Mesodermal cell (in vitro differentiated cells): ENCODE data around the gene ELOA. TPM values are rescaled to one million over a fixed set of nuclear protein-coding genes. Genes with fewer than 3 reads are reported as not detected.

Experiments used
- H3K27ac ChIP-seq: 2 replicates; pipeline ENCODE4 v1.7.0; 2013; ENCODE audit warnings: mild to moderate bottlenecking, low read depth, low read length, moderate library complexity; ENCODE audit not compliant: severe bottlenecking
- H3K36me3 ChIP-seq: 2 replicates; pipeline ENCODE4 v1.7.1; 2013; ENCODE audit warnings: mild to moderate bottlenecking, low read length, moderate library complexity; ENCODE audit not compliant: control insufficient read depth, insufficient read depth
- H3K4me1 ChIP-seq: one replicate; pipeline ENCODE4 v1.7.1; 2013; ENCODE audit warnings: mild to moderate bottlenecking, low read length; ENCODE audit not compliant: insufficient read depth, control insufficient read depth, poor library complexity, severe bottlenecking
- H3K4me3 ChIP-seq: 2 replicates; pipeline ENCODE4 v1.7.0; 2013; ENCODE audit warnings: low read length, control low read depth, mild to moderate bottlenecking; ENCODE audit not compliant: insufficient read depth, poor library complexity, severe bottlenecking; ENCODE audit errors: extremely low read depth
- H3K9me3 ChIP-seq: 2 replicates; pipeline ENCODE4 v1.7.1; 2013; ENCODE audit warnings: mild to moderate bottlenecking, low read length, moderate library complexity; ENCODE audit not compliant: control insufficient read depth
- WGBS, 2 experiments: methylation state at CpG; one replicate each; pipeline ENCODE4 v1.1.5; 2013; ENCODE audit warnings: missing lambda C conversion rate in 2 of 2; ENCODE audit not compliant: insufficient coverage in 2 of 2; 5-methylcytosine and 5-hydroxymethylcytosine counted together
- polyA plus RNA-seq, 2 experiments: library from polyadenylated mRNA; stranded (reverse); fragments of 50-300 nt; gene quantifications; one replicate each; pipeline ENCODE4 v1.2.3, GENCODE V29; 2013

ELOA gene, protein sequence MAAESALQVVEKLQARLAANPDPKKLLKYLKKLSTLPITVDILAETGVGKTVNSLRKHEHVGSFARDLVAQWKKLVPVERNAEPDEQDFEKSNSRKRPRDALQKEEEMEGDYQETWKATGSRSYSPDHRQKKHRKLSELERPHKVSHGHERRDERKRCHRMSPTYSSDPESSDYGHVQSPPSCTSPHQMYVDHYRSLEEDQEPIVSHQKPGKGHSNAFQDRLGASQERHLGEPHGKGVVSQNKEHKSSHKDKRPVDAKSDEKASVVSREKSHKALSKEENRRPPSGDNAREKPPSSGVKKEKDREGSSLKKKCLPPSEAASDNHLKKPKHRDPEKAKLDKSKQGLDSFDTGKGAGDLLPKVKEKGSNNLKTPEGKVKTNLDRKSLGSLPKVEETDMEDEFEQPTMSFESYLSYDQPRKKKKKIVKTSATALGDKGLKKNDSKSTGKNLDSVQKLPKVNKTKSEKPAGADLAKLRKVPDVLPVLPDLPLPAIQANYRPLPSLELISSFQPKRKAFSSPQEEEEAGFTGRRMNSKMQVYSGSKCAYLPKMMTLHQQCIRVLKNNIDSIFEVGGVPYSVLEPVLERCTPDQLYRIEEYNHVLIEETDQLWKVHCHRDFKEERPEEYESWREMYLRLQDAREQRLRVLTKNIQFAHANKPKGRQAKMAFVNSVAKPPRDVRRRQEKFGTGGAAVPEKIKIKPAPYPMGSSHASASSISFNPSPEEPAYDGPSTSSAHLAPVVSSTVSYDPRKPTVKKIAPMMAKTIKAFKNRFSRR
- polyA plus RNA-seq (2013, experiment 1 of 2), result 32.3 TPM
- 31.9 TPM for polyA plus RNA-seq (2013, experiment 2 of 2)

DNA sequence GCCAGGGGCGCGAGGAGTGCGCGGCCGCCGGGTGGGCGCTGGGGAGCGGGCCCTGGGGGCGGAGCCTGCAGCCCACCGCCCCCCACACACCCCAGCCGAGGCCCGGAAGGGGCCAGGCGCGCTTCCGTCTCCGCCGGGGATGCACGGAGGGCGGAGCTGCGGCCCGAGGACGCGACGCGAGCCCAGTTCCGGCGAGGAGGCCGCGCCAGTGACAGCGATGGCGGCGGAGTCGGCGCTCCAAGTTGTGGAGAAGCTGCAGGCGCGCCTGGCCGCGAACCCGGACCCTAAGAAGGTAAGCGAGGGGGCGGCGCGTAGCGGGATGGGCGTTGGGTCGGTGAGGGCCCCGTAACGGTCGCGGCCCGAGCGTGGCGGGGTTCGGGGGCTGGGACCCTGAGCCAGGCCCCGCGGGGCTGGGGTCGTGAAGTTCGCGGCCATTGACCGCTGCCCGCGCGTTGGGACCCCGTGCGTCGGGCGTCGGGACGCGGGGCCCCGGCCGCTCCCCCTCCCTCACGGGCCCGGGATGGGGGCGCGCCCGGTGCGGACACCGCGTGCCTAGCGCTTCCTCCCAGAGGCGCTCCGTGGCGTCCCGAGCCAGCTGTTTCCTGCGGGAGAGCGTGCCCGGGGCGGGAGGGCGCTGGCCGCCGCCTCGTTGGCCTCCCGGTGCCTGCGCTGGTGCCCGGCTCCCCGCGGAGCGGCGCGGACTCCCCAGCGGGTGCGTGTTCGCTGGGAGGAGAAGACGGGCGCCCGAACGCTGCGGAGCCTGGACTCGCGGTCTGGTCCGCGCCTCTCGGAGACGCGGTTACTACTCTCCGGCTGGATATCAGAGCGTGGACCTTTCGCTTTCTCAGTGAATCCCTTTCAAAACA, at the start of gene ELOA:
ELOA (plus strand) TSS at position 185 of the 866 bp plus-strand sequence; CDS start at position 218, 33 bp downstream.
- WGBS, 2 experiments, result 0% methylated on average over 97 to 111 of the region's 119 CpGs
- H3K27ac ChIP-seq, result peak within 1 kb of the TSS; percentile 66
- peak within 1 kb of the TSS; percentile 89 for H3K4me3 ChIP-seq
- H3K4me1 ChIP-seq, result peaks cover 4% of the 10 kb centered on the region
- no peaks in the 10 kb centered on the region for H3K9me3 ChIP-seq
- peaks cover 28% of the 10 kb centered on the region for H3K36me3 ChIP-seq

DNA sequence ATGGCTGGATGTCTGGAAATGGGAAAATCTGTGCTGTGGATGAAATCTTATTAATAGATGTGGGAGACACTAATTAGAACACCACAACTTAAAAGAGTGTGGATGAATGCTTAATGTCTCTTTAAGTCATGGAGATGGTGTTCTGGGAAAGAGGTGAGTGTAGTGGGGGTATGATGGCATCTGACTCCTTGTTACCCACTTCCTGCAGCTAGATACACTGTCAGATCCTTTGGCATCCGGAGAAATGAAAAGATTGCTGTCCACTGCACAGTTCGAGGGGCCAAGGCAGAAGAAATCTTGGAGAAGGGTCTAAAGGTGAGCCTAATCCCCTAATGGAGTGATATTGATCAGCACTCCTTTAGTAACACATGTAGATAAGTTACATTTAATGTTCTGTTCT, 49.7 kb upstream of the ELOA start:
- WGBS, 2 experiments, result 75% methylated on average over 2 of the region's 2 CpGs; no CpG with 5 or more reads in 1 of the 2 experiments
- Histone ChIP-seq H3K9me3 (peaks cover 4% of the 10 kb centered on the region), H3K4me1 (peaks cover 18% of the 10 kb centered on the region), H3K36me3 (peaks cover 65% of the 10 kb centered on the region), H3K4me3 (peak overlapping the region; percentile 98), H3K27ac (no peak overlapping the region)

DNA sequence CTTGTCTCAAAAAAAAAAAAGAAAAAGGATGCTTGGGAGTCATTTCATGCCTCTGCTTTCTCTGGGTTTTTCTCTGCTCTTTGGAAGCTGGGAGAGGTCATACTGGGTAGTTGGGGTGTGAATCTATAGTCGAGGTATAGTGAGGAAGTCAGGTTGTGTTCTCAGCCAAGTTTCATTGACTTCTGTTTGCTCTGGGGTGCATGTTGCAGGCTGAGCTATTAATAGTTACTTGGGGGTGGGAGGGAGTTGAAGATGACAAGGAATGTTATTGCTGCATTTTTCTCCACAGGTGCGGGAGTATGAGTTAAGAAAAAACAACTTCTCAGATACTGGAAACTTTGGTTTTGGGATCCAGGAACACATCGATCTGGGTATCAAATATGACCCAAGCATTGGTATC, 48.9 kb upstream of the ELOA start:
- H3K36me3 ChIP-seq, result peaks cover 73% of the 10 kb centered on the region
- peaks cover 4% of the 10 kb centered on the region for H3K9me3 ChIP-seq
- WGBS, 2 experiments, result 97% methylated on average over 3 of the region's 3 CpGs
- H3K27ac ChIP-seq, result no peak overlapping the region
- H3K4me3 ChIP-seq, result no peak overlapping the region
- H3K4me1 ChIP-seq, result peaks cover 18% of the 10 kb centered on the region

DNA sequence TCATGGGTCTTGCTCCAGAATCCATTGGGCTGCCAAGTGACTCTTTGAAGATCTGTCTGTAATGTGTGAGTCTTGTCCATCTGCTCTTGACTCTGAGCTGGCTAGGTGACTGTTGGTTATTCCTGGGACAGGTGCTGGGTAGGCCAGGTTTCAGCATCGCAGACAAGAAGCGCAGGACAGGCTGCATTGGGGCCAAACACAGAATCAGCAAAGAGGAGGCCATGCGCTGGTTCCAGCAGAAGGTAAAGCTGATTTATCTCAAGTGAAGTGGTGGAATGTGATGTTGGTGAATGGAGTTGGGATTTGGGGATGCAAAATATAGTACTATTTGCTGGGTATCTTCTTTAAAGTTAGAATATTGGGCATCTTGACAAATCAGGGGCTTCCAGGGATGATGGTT, 47.6 kb upstream of the ELOA start:
- H3K27ac ChIP-seq, result no peak overlapping the region
- H3K4me3 ChIP-seq, result no peak overlapping the region
- peaks cover 18% of the 10 kb centered on the region for H3K4me1 ChIP-seq
- WGBS, 2 experiments, result 90 to 100% methylated on average over 3 of the region's 3 CpGs
- H3K9me3 ChIP-seq, result peaks cover 3% of the 10 kb centered on the region
- peaks cover 86% of the 10 kb centered on the region for H3K36me3 ChIP-seq

DNA sequence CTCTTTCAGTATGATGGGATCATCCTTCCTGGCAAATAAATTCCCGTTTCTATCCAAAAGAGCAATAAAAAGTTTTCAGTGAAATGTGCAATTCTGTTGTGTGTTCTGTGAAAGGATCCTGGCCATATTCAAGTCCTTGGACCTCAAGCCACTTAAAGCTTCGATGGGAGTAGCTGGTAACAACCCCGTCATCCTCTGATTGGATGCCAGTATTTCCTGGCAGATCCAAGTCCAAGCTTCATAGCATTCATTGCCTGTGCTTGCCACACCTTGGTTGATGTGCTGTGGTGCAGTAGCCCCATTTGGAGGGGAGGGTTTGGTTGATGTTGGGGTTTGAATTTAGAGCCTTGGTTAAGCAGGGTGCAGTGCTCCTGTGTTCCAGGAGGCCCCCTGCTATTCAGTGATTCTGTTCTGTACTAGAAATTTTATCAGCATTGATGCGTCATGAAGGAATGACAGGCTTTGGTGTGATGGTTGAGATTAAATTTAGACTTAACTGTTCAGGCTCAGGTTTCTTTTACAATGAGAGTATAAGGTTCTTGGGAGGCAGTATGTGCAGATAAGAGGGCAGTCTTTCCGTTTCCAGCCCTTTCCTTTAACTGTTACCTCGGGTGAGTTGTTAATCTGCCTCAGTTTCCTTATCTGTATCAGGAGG, 46.8 kb upstream of the ELOA start:
- no peak overlapping the region for H3K27ac ChIP-seq
- 94 to 95% methylated on average over 3 to 4 of the region's 6 CpGs for WGBS, 2 experiments
- peaks cover 18% of the 10 kb centered on the region for H3K4me1 ChIP-seq
- H3K36me3 ChIP-seq, result peaks cover 94% of the 10 kb centered on the region
- no peaks in the 10 kb centered on the region for H3K9me3 ChIP-seq
- H3K4me3 ChIP-seq, result no peak overlapping the region

DNA sequence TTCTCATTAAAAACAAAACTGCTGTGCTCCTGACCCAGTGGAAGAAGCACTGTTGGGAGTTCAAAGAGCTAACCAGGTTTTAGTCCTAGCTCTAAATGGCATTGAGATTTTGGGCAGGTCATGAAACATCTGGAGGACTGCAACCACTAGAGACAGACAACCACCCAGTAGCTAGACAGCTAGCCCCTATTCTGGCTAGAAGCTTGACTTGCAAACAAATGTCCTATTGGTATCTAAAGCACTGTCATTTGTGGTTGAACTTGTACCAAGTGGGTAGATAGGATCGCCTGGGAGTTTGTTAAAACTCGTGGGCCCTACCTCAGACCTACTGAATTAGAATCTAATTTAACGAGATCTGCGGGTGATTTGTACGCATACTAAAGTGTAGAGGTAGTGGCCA, 44.8 kb upstream of the ELOA start:
- 97 to 100% methylated on average over 3 to 4 of the region's 5 CpGs for WGBS, 2 experiments
- no peak overlapping the region for H3K4me3 ChIP-seq
- no peak overlapping the region for H3K27ac ChIP-seq
- H3K36me3 ChIP-seq, result peaks cover 99% of the 10 kb centered on the region
- H3K9me3 ChIP-seq, result no peaks in the 10 kb centered on the region
- H3K4me1 ChIP-seq, result peaks cover 11% of the 10 kb centered on the region

DNA sequence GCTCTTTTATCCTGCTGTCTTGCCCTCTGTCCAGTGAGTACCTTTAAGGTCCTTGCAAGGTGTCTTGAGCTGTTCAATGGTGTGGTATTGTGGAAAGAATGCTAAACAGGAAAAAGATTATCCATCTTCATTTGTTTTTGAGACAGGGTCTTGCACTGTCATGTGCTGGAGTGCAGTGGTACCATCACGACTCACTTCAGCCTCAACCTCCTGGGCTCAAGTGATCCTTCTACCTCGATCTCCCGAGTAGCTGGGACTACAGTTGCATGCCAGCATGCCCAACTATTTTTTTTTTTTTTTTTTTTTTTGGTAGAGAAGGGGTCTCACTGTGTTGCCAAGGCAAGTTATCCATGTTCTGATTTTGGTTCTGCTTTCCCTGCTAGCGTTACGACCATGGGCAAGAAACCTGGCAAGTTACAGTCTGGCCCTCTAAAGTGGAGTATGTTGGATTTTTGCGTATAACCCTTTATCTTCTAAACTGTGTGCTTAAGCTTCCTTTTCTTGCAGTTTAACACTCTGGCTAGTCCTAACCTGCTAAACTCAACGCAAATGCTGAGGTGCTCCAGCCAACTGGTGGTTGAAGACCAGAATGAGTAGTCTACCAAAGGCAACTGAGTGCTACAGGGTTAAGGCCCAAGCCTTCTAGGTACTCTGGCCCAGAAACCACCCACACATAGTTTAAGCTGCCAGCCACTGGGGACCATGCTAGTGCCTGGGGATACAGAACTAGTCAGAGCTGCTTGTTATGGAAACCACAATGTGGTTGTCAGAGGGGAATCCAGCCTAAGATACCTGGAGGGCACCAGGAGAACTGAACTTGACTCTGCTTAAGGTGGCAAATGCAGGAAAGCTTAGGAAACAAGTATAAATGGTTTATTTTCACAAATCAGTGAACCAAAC, 43.7 kb upstream of the ELOA start:
- Histone ChIP-seq H3K36me3 (peaks cover 96% of the 10 kb centered on the region), H3K4me3 (no peak overlapping the region), H3K27ac (peak overlapping the region; percentile 13), H3K9me3 (no peaks in the 10 kb centered on the region), H3K4me1 (peaks cover under 1% of the 10 kb centered on the region)
- 81 to 97% methylated on average over 2 to 3 of the region's 7 CpGs for WGBS, 2 experiments

DNA sequence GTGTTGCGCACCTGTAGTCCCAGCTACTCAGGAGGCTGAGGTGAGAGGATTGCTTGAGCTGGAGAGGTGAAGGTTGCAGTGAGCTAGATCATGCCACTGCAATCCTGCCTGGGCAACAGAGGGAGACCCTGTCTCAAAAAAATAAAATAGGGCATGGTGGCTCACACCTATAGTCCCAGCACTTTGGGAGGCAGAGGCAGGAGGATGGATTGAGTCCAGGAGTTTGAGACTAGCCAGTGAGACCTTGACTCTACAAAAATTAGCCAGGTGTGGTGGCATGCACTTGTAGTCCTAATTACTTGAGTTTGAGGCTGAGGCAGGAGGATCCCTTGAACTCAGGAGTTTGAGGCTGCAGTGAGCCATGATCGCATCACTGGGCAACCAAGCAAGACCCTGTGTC, 42.0 kb upstream of the ELOA start:
- H3K27ac ChIP-seq, result no peak overlapping the region
- no peaks in the 10 kb centered on the region for H3K9me3 ChIP-seq
- peaks cover 93% of the 10 kb centered on the region for H3K36me3 ChIP-seq
- no peak overlapping the region for H3K4me3 ChIP-seq
- 89 to 100% methylated on average over 2 of the region's 2 CpGs for WGBS, 2 experiments
- H3K4me1 ChIP-seq, result no peaks in the 10 kb centered on the region

DNA sequence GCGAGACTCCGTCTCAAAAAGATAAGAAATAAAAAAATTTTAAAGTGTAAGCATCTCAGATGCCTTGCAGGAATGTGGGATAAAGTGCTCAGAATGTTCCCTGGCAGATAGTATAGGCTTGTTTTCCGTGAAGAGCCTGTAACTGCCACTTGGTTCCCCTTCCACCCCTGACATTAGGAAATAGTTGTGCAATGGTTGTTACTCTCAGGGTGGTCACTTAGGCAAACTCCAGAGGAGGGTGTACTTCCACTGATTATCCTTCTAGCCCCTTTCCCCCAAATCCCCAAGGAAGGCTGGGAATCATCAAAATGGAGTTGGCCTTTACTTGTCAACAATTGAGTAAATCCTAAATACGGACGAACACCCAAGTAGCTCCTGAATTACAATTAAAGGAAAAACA, 41.3 kb upstream of the ELOA start:
- no peaks in the 10 kb centered on the region for H3K9me3 ChIP-seq
- H3K27ac ChIP-seq, result no peak overlapping the region
- no peak overlapping the region for H3K4me3 ChIP-seq
- H3K36me3 ChIP-seq, result peaks cover 91% of the 10 kb centered on the region
- WGBS, 2 experiments, result 100% methylated on average over 2 to 3 of the region's 5 CpGs
- no peaks in the 10 kb centered on the region for H3K4me1 ChIP-seq
